Adrenal gland (tissue), 12 donors: ENCODE data around the gene ANKLE1. TPM values are rescaled to one million over a fixed set of nuclear protein-coding genes. Genes with fewer than 3 reads are reported as not detected.
A peak's percentile ranks its signal among the peaks of the same experiment; 100 is the strongest.

Source experiments
- DNase-seq, 7 donors: peaks; one replicate each; pipeline ENCODE4 v3.0.0-alpha.2; 2019 to 2020
- H3K27ac ChIP-seq, 5 donors: fragments of 200-600 bp; sonication (generic) in 4 of 5; 1 replicate in 3 of 5; 2 replicates in 2 of 5; pipeline versions ENCODE4 v1.5.1 to v1.8.0; 2016 to 2020; ENCODE audit warnings: mild to moderate bottlenecking in 1 of 5
- H3K27me3 ChIP-seq: fragments of 200-600 bp; 2 replicates; pipeline ENCODE4 v1.8.0; 2021
- H3K36me3 ChIP-seq, 2 donors: fragments of 200-600 bp; replicated peaks in 1 of 2; 1 replicate in 1 of 2; 2 replicates in 1 of 2; pipeline versions ENCODE4 v1.5.1 to v1.8.0; 2018 to 2022
- H3K4me1 ChIP-seq, 2 donors: fragments of 200-600 bp; replicated peaks in 1 of 2; 1 replicate in 1 of 2; 2 replicates in 1 of 2; pipeline versions ENCODE4 v1.5.1 to v1.8.0; 2018 to 2021
- H3K4me3 ChIP-seq, 4 donors: fragments of 200-600 bp; sonication (generic) in 3 of 4; one replicate each; pipeline ENCODE4 v1.5.1; 2016 to 2018
- H3K9me3 ChIP-seq, 3 donors: fragments of 200-600 bp; sonication (generic) in 1 of 3; replicated peaks in 1 of 3; 1 replicate in 2 of 3; 2 replicates in 1 of 3; pipeline versions ENCODE4 v1.5.1 to v1.8.0; 2016 to 2021
- CTCF ChIP-seq, 6 experiments: fragments of 450-650 bp in 4 of 6; fragments of 200-600 bp in 2 of 6; sonication (generic) in 1 of 6; IDR thresholded peaks; 1 replicate in 5 of 6; 2 replicates in 1 of 6; pipeline versions ENCODE4 v1.5.1 to v1.8.0; 2016 to 2021; ENCODE audit warnings: antibody characterized with exemption in 6 of 6, mild to moderate bottlenecking in 2 of 6, moderate library complexity in 1 of 6
- POLR2A ChIP-seq, 2 donors: fragments of 450-650 bp; IDR thresholded peaks; one replicate each; pipeline ENCODE4 v1.6.1; 2017; ENCODE audit warnings: antibody characterized with exemption in 2 of 2, mild to moderate bottlenecking in 2 of 2, moderate library complexity in 1 of 2
- WGBS, 4 donors: extraction: QIAGEN DNeasy Blood & Tissue Kit in 2 of 4; methylation state at CpG; one replicate each; pipeline versions ENCODE4 v1.1.5 to v1.1.7; 2013 to 2017; 5-methylcytosine and 5-hydroxymethylcytosine counted together
- intact Hi-C, 2 donors: fragments of 100-400 bp; cut with DNase I; formaldehyde crosslinking; loops; one replicate each; pipeline versions ENCODE4 v1.14.1 to v1.15.0; 2022 to 2023
- polyA plus RNA-seq, 3 donors: library from polyadenylated mRNA; stranded (reverse); fragments of 200-250 nt in 2 of 3; fragments of 350-450 nt in 1 of 3; fragmentation: Illumina TruSeq in 1 of 3; extraction: RNeasy Lipid Tissue Mini Kit (QIAGEN cat#74804) in 1 of 3; gene quantifications; one replicate each; pipeline ENCODE4 v1.2.3, GENCODE V29; 2013 to 2014
- total RNA-seq, 9 donors: library from RNA; depleted of rRNA in 4 of 9; stranded (reverse); fragments of >200 nt in 4 of 9; fragments of 120-200 nt in 1 of 9; fragmentation: NEBNext Ultra II Directional in 1 of 9; extraction: Animal tissue kit (Norgen Biotek cat#: 25700) in 1 of 9; gene quantifications; one replicate each; pipeline versions ENCODE4 v1.1.0 to v1.2.4, GENCODE V29; 2013 to 2023
- donor health status: healthy with polysubstance abuse.
- donor health status: Bipolar disorder and iron deficiency.
- donor health status: DM: yes; HTN: yes; CAD: no.
- donor health status: DM: no; HTN: no; CAD: no.
- donor health status: DM: no; HTN: no; CAD: no.
- donor health status: DM: yes; HTN: yes; CAD: no.

The ANKLE1 gene
- total and polyA plus RNA-seq, 12 donors: 0.11 to 1.8 (median 0.38) TPM

GRCh38 chr19:17326595-17326966, 44.9 kb downstream of the ANKLE1 start:
- DNase-seq: no peak
- no peaks in the 10 kb centered on the region for H3K27me3 ChIP-seq
- WGBS, 4 donors: 76 to 87% (median 82%) methylated on average over 11 of the region's 11 CpGs
- no peaks in the 10 kb centered on the region for H3K36me3 ChIP-seq
- peaks cover 4 to 30% of the 10 kb centered on the region in 2 donors for H3K4me1 ChIP-seq
- no peak overlapping the region for H3K4me3 ChIP-seq
- intact Hi-C loops: no loop called here
- H3K27ac ChIP-seq: peak overlapping the region in 1 of 5 donors; percentile 8
- TF ChIP-seq POLR2A (IDR thresholded peaks at IDR 0.05) (no peak), CTCF (IDR thresholded peaks at IDR 0.05) (no peak)
- no peaks in the 10 kb centered on the region for H3K9me3 ChIP-seq

GRCh38 chr19:17327068-17327653, 45.5 kb downstream of the ANKLE1 start:
- H3K27me3 ChIP-seq: no peaks in the 10 kb centered on the region
- peak overlapping the region in 2 of 5 donors; percentile 78 to 79 for H3K27ac ChIP-seq
- no peak for TF ChIP-seq CTCF (IDR thresholded peaks at IDR 0.05)
- no peak for TF ChIP-seq POLR2A (IDR thresholded peaks at IDR 0.05)
- DNase-seq: no peak
- H3K36me3 ChIP-seq: no peaks in the 10 kb centered on the region
- intact Hi-C loops: no loop called here
- H3K4me1 ChIP-seq: peaks cover 4 to 29% of the 10 kb centered on the region in 2 donors
- H3K9me3 ChIP-seq: no peaks in the 10 kb centered on the region
- no peak overlapping the region for H3K4me3 ChIP-seq
- WGBS, 4 donors: 82 to 85% (median 83%) methylated on average over 17 to 27 of the region's 27 CpGs

GRCh38 chr19:17327654-17328516, 46.2 kb downstream of the ANKLE1 start:
- peak; percentile 23 to 67 (median 58) for TF ChIP-seq CTCF (IDR thresholded peaks at IDR 0.05)
- TF ChIP-seq POLR2A (IDR thresholded peaks at IDR 0.05): no peak
- Histone ChIP-seq H3K36me3 (no peaks in the 10 kb centered on the region), H3K27me3 (no peaks in the 10 kb centered on the region), H3K27ac (peak overlapping the region; percentile 30 to 79 (median 56)), H3K4me1 (peaks cover 4 to 22% of the 10 kb centered on the region in 2 donors), H3K9me3 (no peaks in the 10 kb centered on the region), H3K4me3 (peak overlapping the region in 1 of 4 donors; percentile 38)
- intact Hi-C loops: no loop called here
- peak; percentile 84 to 94 (median 92) for DNase-seq
- 17 to 48% (median 24%) methylated on average over 26 to 64 of the region's 64 CpGs for WGBS, 4 donors

- Histone ChIP-seq H3K9me3 (no peaks in the 10 kb centered on the region), H3K4me1 (peaks cover 4 to 25% of the 10 kb centered on the region in 2 donors), H3K27ac (peak overlapping the region; percentile 30 to 79 (median 56)), H3K36me3 (no peaks in the 10 kb centered on the region), H3K27me3 (no peaks in the 10 kb centered on the region), H3K4me3 (peak overlapping the region in 1 of 4 donors; percentile 38)
- TF ChIP-seq CTCF (IDR thresholded peaks at IDR 0.05) (no peak), POLR2A (IDR thresholded peaks at IDR 0.05) (no peak)
- intact Hi-C loops: no loop called here
- 28 to 50% (median 39%) methylated on average over 30 to 93 of the region's 94 CpGs for WGBS, 4 donors
- no peak for DNase-seq
Observed at GRCh38 chr19:17328517-17329365, 47.0 kb downstream of the ANKLE1 start.
